ENCODE results near the gene ANKRD13B. TPM values are rescaled to one million over a fixed set of nuclear protein-coding genes. Genes with fewer than 3 reads are reported as not detected.

The ANKRD13B gene
- total RNA-seq, 1 experiment from 2014 or later, result 10.4 TPM

GRCh38 chr17:29620271-29620670 lies 27.3 kb downstream of the ANKRD13B start:
- CTCF ChIA-PET, result no interaction called here
- POLR2A ChIA-PET, result no interaction called here
- no TSS peak for BruUV-seq (replicated peaks)
- Mint-ChIP-seq H3K27me3 (ENCODE audit: insufficient read depth, unreplicated experiment) (peaks cover 5% of the 10 kb centered on the region), H3K9me3 (ENCODE audit: unreplicated experiment) (no peaks in the 10 kb centered on the region), H3K27ac (ENCODE audit: unreplicated experiment) (no peak overlapping the region), H3K4me1 (ENCODE audit: low read depth, unreplicated experiment) (peaks cover 16% of the 10 kb centered on the region), H3K4me3 (ENCODE audit: unreplicated experiment) (no peak overlapping the region), H3K36me3 (ENCODE audit: insufficient read depth, unreplicated experiment) (peaks cover 6% of the 10 kb centered on the region)
- Histone ChIP-seq H3K9me3 (no peaks in the 10 kb centered on the region), H3K4me3 (ENCODE audit: low read depth, low read length) (no peak overlapping the region), H3K36me3 (ENCODE audit: control insufficient read depth, insufficient read depth, low read length) (no peaks in the 10 kb centered on the region), H3K4me1 (peaks cover 23% of the 10 kb centered on the region), H3K27me3 (replicated peaks; ENCODE audit: control insufficient read depth, insufficient read depth, low read length) (peaks cover 8% of the 10 kb centered on the region)
- no peak for TF ChIP-seq CTCF (IDR thresholded peaks at IDR 0.05; ENCODE audit: insufficient read depth in 1 of 2, low read depth in 1 of 2, low read length in 1 of 2, severe bottlenecking in 1 of 2, unreplicated experiment in 1 of 2)
- no peak for DNase-seq
- intact Hi-C loops (cut with micrococcal nuclease; ENCODE audit: unreplicated experiment), result no loop called here

- Histone ChIP-seq H3K4me3 (ENCODE audit: low read depth, low read length) (no peak overlapping the region), H3K9me3 (no peaks in the 10 kb centered on the region), H3K36me3 (ENCODE audit: control insufficient read depth, insufficient read depth, low read length) (no peaks in the 10 kb centered on the region), H3K4me1 (peaks cover 22% of the 10 kb centered on the region), H3K27me3 (replicated peaks; ENCODE audit: control insufficient read depth, insufficient read depth, low read length) (peaks cover 8% of the 10 kb centered on the region)
- ChIA-PET POLR2A (no interaction called here), CTCF (no interaction called here)
- no peak overlapping the region for H3K27ac Mint-ChIP-seq (ENCODE audit: unreplicated experiment)
- no peak for DNase-seq
- peaks cover 16% of the 10 kb centered on the region for H3K4me1 Mint-ChIP-seq (ENCODE audit: low read depth, unreplicated experiment)
- peak overlapping the region; percentile 10 for H3K4me3 Mint-ChIP-seq (ENCODE audit: unreplicated experiment)
- TF ChIP-seq CTCF (IDR thresholded peaks at IDR 0.05; ENCODE audit: insufficient read depth in 1 of 2, low read depth in 1 of 2, low read length in 1 of 2, severe bottlenecking in 1 of 2, unreplicated experiment in 1 of 2), result no peak
- H3K9me3 Mint-ChIP-seq (ENCODE audit: unreplicated experiment), result no peaks in the 10 kb centered on the region
- peaks cover 5% of the 10 kb centered on the region for H3K27me3 Mint-ChIP-seq (ENCODE audit: insufficient read depth, unreplicated experiment)
- peaks cover 10% of the 10 kb centered on the region for H3K36me3 Mint-ChIP-seq (ENCODE audit: insufficient read depth, unreplicated experiment)
- no TSS peak for BruUV-seq (replicated peaks)
- intact Hi-C loops (cut with micrococcal nuclease; ENCODE audit: unreplicated experiment), result no loop called here
These were observed 28.0 kb downstream of the ANKRD13B start for GRCh38 chr17:29620779-29621500.

- no peak for DNase-seq
- POLR2A ChIA-PET, result no interaction called here
These were observed 28.8 kb downstream of the ANKRD13B start for GRCh38 chr17:29621751-29622194.

More at GRCh38 chr17:29621751-29622194, 28.8 kb downstream of the ANKRD13B start:
- Mint-ChIP-seq H3K36me3 (ENCODE audit: insufficient read depth, unreplicated experiment) (peaks cover 13% of the 10 kb centered on the region), H3K4me1 (ENCODE audit: low read depth, unreplicated experiment) (peaks cover 13% of the 10 kb centered on the region), H3K9me3 (ENCODE audit: unreplicated experiment) (no peaks in the 10 kb centered on the region), H3K27ac (ENCODE audit: unreplicated experiment) (no peak overlapping the region), H3K4me3 (ENCODE audit: unreplicated experiment) (peak overlapping the region; percentile 72), H3K27me3 (ENCODE audit: insufficient read depth, unreplicated experiment) (peaks cover 4% of the 10 kb centered on the region)
- Histone ChIP-seq H3K27me3 (replicated peaks; ENCODE audit: control insufficient read depth, insufficient read depth, low read length) (peaks cover 2% of the 10 kb centered on the region), H3K4me3 (ENCODE audit: low read depth, low read length) (no peak overlapping the region), H3K36me3 (ENCODE audit: control insufficient read depth, insufficient read depth, low read length) (no peaks in the 10 kb centered on the region), H3K4me1 (peaks cover 17% of the 10 kb centered on the region), H3K9me3 (no peaks in the 10 kb centered on the region)
- BruUV-seq (replicated peaks), result no TSS peak
- intact Hi-C loops (cut with micrococcal nuclease; ENCODE audit: unreplicated experiment), result no loop called here
- no peak for TF ChIP-seq CTCF (IDR thresholded peaks at IDR 0.05; ENCODE audit: insufficient read depth in 1 of 2, low read depth in 1 of 2, low read length in 1 of 2, severe bottlenecking in 1 of 2, unreplicated experiment in 1 of 2)
- CTCF ChIA-PET, result interaction anchor here (1.2 kb wide), 1 partner anchor 18 kb away, joined by 4 read pairs; no protein-coding TSS in a partner anchor

All from Caco-2 (cell line).